NCI-H1092 (cell line): ENCODE data around the gene CPTP.

Source experiments
- DNase-seq: peaks from one replicate; lab custom pipeline; 2025; lab: John Stamatoyannopoulos, UW

The CPTP gene

GRCh38 chr1:1292442-1292779, 32.2 kb upstream of the CPTP start:
- DNase-seq: no peak

GRCh38 chr1:1292851-1293250, 31.8 kb upstream of the CPTP start:
- DNase-seq: no peak

GRCh38 chr1:1293263-1294249, 31.0 kb upstream of the CPTP start:
- no peak for DNase-seq

DNA sequence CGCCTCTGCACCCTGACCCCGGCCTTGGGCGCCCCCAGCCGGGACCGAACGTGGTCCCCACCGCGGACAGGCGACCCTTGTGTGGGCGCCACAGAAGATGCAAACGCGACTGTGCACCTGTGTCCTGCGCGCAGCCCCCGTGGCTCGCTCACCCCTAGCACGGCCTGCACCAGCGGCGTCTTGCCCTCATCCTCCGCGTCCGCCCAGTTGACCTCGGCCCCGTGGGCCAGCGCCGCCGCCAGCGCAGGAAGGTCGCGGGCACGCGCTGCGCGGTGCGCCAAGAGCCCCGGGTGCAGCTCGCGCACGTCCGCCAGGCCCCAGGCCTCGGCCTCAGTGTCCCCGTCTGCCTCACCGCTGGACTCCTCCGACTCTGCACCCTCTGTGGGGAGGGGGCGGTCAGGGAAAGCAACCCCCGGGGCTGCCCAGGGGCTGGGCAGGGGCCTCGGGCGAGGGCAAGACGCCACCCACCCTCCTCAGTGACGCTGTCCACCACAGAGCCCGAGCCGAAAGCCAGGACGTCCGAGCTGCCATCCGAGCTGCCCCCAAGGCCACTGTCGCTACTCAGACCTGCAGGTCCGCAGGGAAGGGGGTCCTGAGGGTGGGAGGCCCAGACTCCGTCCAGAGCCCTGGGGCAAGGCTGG, 30.2 kb upstream of the CPTP start:
- no peak for DNase-seq

DNA sequence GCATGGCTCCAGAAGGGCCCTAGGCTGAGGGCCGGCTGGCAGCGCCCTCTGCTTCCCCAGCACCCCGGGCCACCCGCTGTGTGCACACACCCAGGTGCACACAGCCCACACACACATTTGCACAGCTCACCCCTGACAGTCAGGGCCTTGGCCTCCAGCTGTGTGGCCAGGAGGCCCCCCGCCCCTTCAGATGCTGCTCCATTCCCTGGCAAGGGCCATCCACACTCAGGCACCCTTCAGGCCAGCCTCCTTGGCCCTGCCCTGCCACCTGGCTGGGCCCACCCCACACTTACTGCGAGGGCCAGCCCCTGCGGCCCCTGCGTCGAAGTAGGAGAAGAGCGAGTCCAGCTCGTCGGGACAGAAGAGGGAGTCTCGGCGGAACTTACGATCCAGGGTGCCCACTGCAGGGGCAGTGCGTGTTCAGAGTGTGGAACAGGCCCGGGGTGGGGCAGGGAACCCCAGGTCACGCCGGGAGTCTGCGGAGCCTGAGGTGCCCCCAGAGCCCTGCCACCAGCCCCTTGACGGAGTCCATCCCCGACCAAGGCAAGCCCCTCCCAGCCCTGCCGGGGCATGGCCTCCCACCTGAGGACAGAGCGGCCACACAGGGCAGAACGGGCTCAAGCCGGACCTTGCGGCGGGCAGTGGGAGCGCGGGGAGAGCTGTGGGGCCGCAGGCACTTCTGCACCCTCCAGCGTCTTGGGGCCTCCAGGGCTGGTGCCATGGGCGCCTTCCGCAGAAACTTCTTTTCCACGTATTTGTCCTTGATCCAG, 29.3 kb upstream of the CPTP start:
- no peak for DNase-seq

GRCh38 chr1:1296070-1297061, 28.2 kb upstream of the CPTP start:
- no peak for DNase-seq

DNA sequence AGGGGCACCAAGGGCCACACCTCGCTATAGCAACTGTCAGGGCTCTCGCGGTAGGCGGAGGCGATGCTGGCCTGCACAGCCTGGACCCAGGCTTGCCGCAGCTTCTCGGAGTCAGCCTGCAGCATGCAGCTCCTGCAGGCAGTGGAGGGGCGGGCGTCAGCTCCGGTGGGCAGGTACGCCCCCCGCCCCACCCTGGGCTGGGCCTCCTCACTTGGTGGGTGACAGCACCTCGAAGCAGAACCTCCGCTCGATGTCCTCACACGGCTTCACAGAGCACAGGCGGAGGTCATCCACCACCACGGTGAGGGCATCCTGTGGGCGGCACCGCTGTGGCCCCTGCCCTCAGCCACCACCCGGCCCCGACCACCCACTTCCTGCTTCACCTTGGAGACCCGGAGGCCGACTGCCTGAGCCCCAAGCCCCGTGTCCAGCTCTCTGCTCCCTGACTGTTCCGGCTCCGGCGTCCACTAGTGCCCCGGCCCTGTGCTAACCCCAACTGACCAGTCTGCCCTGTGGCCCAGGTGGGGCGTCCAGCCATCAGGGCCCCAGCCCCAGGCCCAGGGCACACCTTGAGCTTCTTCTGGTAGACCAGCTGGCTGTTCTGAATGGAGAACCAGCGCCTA, 26.7 kb upstream of the CPTP start:
- DNase-seq: no peak

- no peak for DNase-seq
Measured at GRCh38 chr1:1298861-1299685, 25.5 kb upstream of the CPTP start.

DNA sequence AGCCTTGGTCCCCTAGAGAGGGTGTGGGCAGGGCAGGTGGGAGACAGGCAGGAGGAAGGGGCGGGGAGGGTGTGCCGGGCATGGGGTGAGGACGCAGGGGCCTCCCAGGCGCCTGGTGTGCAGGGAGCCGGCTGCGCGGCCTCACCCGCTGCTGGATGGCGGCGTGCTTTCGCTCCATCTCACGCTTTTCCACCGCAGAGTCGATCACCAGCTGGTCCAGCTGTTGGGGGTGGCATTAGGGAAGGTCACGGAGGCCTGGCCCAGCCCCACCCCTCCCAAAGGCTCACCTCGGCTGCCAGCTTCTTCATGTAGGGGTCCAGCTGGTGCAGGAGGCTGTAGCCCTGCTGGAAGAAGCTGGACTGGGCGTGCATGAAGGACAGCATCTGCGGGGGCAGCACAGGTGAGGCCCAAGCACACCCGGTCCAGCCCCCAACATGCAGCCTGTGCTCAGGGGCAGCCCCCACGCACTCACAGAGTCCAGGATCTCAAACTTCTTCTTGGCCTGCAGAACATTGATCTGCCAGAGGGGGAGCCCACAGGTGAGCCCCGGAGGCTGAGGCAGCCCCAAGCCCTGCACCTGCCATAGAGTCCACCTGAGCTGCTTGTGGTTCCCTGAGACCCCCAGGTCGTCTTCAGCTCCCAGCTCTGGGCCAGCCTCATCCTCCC, 24.8 kb upstream of the CPTP start:
- no peak for DNase-seq

GRCh38 chr1:1300352-1300739, 24.3 kb upstream of the CPTP start:
- no peak for DNase-seq

- DNase-seq: no peak
Measured at GRCh38 chr1:1302006-1302430, 22.6 kb upstream of the CPTP start.

GRCh38 chr1:1302951-1303509, 21.6 kb upstream of the CPTP start:
- no peak for DNase-seq

DNA sequence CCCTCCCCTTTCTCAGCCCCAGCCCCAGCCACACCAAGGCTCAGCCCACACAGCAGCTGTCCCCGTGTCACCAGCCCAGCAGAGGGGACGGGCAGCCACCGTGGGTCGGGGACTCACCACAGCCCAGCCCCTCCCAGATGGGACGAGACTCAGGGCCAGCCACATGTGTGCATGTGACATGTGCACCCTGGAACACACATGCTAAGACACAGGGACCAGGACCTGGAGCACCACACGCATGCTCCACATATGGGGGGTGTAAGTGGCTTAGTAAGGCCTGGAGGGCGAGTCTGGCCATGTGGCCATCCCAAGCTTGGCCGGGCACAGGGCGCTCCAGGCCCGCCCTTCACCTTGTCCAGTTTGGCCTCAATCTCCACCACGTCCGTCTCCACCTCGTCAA, 20.9 kb upstream of the CPTP start:
- DNase-seq: no peak

- DNase-seq: no peak
Measured at GRCh38 chr1:1304331-1305299, 20.0 kb upstream of the CPTP start.

GRCh38 chr1:1305300-1306069, 19.1 kb upstream of the CPTP start:
- DNase-seq: no peak

DNA sequence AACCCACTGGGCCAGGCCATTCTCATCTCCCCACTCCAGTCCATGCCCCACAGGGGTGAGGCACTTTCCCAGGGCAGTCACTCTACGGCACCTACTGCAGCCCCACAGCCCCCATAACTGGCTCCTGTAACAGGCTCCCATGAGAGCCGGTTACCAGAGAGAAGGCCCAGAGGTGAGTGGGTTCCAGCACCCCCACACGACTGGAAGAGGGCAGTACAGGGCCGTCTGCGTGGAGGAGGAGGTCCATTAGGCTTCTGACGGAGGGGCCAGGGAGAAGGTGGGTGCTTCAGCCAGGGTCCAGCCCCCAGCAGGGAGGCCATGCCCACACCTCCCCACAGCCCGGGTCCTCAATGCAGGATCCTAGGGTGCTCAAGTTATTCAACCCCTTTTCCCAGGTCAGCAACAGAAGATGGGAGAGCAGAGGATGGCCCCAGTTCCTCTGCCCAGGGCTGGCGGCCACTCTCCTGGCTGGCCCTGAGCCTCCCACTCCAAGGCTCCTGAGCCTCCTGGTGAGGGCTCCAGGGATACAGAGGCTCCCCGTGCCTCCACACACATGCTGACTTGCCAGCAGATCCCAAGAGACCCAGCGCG, 18.4 kb upstream of the CPTP start:
- DNase-seq: no peak
